ENCODE measurements around the gene ASAP3. TPM values are rescaled to one million over a fixed set of nuclear protein-coding genes. Genes with fewer than 3 reads are reported as not detected.

ASAP3 gene
- total and polyA plus RNA-seq, 9 of the 15 experiments (the other 6 are each of a cell fraction or from before 2014, with no cell fraction given) = 1.7 to 31.2 (median 17.4) TPM

GRCh38 chr1:23527900-23528249 is 43.9 kb upstream of the ASAP3 start (continued):
- TF ChIP-seq ARID3B (CRISPR knock-in tag; IDR thresholded peaks at IDR 0.05; ENCODE audit: borderline replicate concordance) = no peak
- TF ChIP-seq HCFC1 (IDR thresholded peaks at IDR 0.05; ENCODE audit: low read depth, low read length) = no peak
- TF ChIP-seq ZNF398 (CRISPR knock-in tag; IDR thresholded peaks at IDR 0.05) = no peak
- no peak for TF ChIP-seq SNIP1 (IDR thresholded peaks at IDR 0.05; ENCODE audit: low read depth)
- no peak for TF ChIP-seq GABPB1 (CRISPR knock-in tag; IDR thresholded peaks at IDR 0.05)

GRCh38 chr1:23527366-23527765 is 43.4 kb upstream of the ASAP3 start:
- Histone ChIP-seq H3K4me2 (ENCODE audit: insufficient read depth, low read length) (no peak overlapping the region), H4K20me1 (replicated peaks; ENCODE audit: control insufficient read depth, insufficient read depth, low read length) (peaks cover 25% of the 10 kb centered on the region; the same call in 1 of the 2 replicates), H3K4me3 (no peak overlapping the region), H2AFZ (ENCODE audit: low read depth, low read length) (no peak overlapping the region), H3K4me1 (replicated peaks in 1 of 2; ENCODE audit: control insufficient read depth in 2 of 2, insufficient read depth in 2 of 2, low read length in 2 of 2) (peaks cover 49 to 59% of the 10 kb centered on the region in 2 experiments), H3K27me3 (ENCODE audit: control insufficient read depth in 2 of 2, insufficient read depth in 2 of 2, low read length in 2 of 2) (no peaks in the 10 kb centered on the region), H3K9ac (ENCODE audit: insufficient read depth in 1 of 2, low read depth in 2 of 2, low read length in 2 of 2) (peak overlapping the region in 1 of 2 experiments; percentile 73; a peak in 2 of 4 replicates), H3K79me2 (ENCODE audit: control insufficient read depth, insufficient read depth, low read length) (peaks cover 62% of the 10 kb centered on the region), H3K36me3 (ENCODE audit: control insufficient read depth, insufficient read depth, low read length) (peaks cover 44% of the 10 kb centered on the region), H3K27ac (ENCODE audit: extremely low read depth, low read depth, low read length) (no peak overlapping the region), H3K9me1 (ENCODE audit: control insufficient read depth, insufficient read depth, low read length) (peaks cover 10% of the 10 kb centered on the region), H3K9me3 (replicated peaks; ENCODE audit: control insufficient read depth, insufficient read depth, low read depth, low read length) (no peaks in the 10 kb centered on the region)
- in situ Hi-C loops (cut with MboI) (no loop called here), intact Hi-C loops (cut with micrococcal nuclease) (no loop called here)
- ATAC-seq (no peak), DNase-seq (ENCODE audit: extremely low read depth in 1 of 4, low spot score in 3 of 4) (no peak), FAIRE-seq (no peak)
- TF ChIP-seq ZEB2 (IDR thresholded peaks at IDR 0.05) (no peak), MED1 (CRISPR knock-in tag; IDR thresholded peaks at IDR 0.05; ENCODE audit: borderline replicate concordance) (no peak), BCLAF1 (IDR thresholded peaks at IDR 0.05; ENCODE audit: borderline replicate concordance in 1 of 2, control insufficient read depth in 1 of 2, low read depth in 2 of 2, low read length in 1 of 2) (no peak), ZNF282 (CRISPR knock-in tag; IDR thresholded peaks at IDR 0.05) (no peak)
- CTCF ChIA-PET (ENCODE audit: low intra/inter-chr PET ratio) = no interaction called here
- no TSS peak for BruUV-seq (replicated peaks)
- WGBS (ENCODE audit: insufficient coverage, low coverage, missing lambda C conversion rate) = 84% methylated on average over 7 of the region's 7 CpGs
- POLR2A ChIA-PET = interaction anchor here (0.7 to 7.0 kb wide), 8 partner anchors 11 to 164 kb away, joined by 3 to 65 read pairs (median 7); partner anchors contain the start of gene RPL11
